Stimulated activated CD4-positive, alpha-beta T cell treated with anti-CD3 and anti-CD28 coated beads, Interleukin-12 subunit alpha, Interleukin-12 subunit beta, amount 100 ng/mL, for 48 hours (primary cell): ENCODE measurements around the gene PPT2.
"Not testable (repeated sequence)": the region's sequence is repeated elsewhere in the genome, so short reads cannot be mapped to it uniquely, and the experiment has no call there.

ENCODE experiments used
- DNase-seq, 3 donors: peaks; one replicate each; pipeline ENCODE4 v3.0.0-alpha.2; 2020; ENCODE audit warnings: low read depth in 2 of 3, low spot score in 1 of 3

The PPT2 gene

GRCh38 chr6:32126880-32127279, 27.1 kb upstream of the PPT2 start:
- DNase-seq = no peak

- no peak for DNase-seq
These were observed 26.6 kb upstream of the PPT2 start for GRCh38 chr6:32127409-32127716.

- DNase-seq = peak; percentile 96
These were observed 26.0 kb upstream of the PPT2 start, which contains the start of gene ATF6B for GRCh38 chr6:32127717-32128592. ATF6B (minus strand) TSS chr6:32128246; CDS start chr6:32128207, 39 bp downstream.

- no peak for DNase-seq
These were observed 25.1 kb upstream of the PPT2 start for GRCh38 chr6:32128751-32129296.

- DNase-seq = no peak
These were observed 24.4 kb upstream of the PPT2 start for GRCh38 chr6:32129297-32130088.

GRCh38 chr6:32131439-32131948, 22.4 kb upstream of the PPT2 start:
- no peak for DNase-seq

- no peak for DNase-seq
These were observed 21.8 kb upstream of the PPT2 start for GRCh38 chr6:32132110-32132509.

GRCh38 chr6:32133786-32134185, 20.2 kb upstream of the PPT2 start:
- no peak for DNase-seq

- no peak for DNase-seq
These were observed 16.5 kb upstream of the PPT2 start for GRCh38 chr6:32137454-32137853.

GRCh38 chr6:32139590-32139989, 14.4 kb upstream of the PPT2 start:
- DNase-seq = no peak

GRCh38 chr6:32140420-32141046, 13.4 kb upstream of the PPT2 start:
- DNase-seq = no peak

- DNase-seq = not testable (repeated sequence)
These were observed 9.7 kb upstream of the PPT2 start for GRCh38 chr6:32144238-32144637.

GRCh38 chr6:32146287-32146686, 7.7 kb upstream of the PPT2 start:
- no peak for DNase-seq

- no peak for DNase-seq
These were observed 7.3 kb upstream of the PPT2 start for GRCh38 chr6:32146687-32147086.

- DNase-seq = no peak
These were observed 6.4 kb upstream of the PPT2 start for GRCh38 chr6:32147401-32148132.

- peak; percentile 48 to 73 (median 71) for DNase-seq
These were observed 5.5 kb upstream of the PPT2 start for GRCh38 chr6:32148289-32149091.

- no peak for DNase-seq
These were observed 4.7 kb upstream of the PPT2 start for GRCh38 chr6:32149092-32149755.

GRCh38 chr6:32149932-32150870, 3.7 kb upstream of the PPT2 start:
- no peak for DNase-seq
